Sigmoid colon (tissue), 7 donors: ENCODE results near the gene SERPINB3. TPM values are rescaled to one million over a fixed set of nuclear protein-coding genes. Genes with fewer than 3 reads are reported as not detected.
"Not testable (repeated sequence)": the region's sequence is repeated elsewhere in the genome, so short reads cannot be mapped to it uniquely, and the experiment has no call there.

ENCODE experiments used
- DNase-seq: peaks from one replicate; pipeline ENCODE4 v3.0.0-alpha.2; 2019
- H3K27ac ChIP-seq, 4 donors: fragments of 200-600 bp; sonication (generic); one replicate each; pipeline ENCODE4 v1.5.1; 2016 to 2019; ENCODE audit warnings: mild to moderate bottlenecking in 1 of 4
- H3K27me3 ChIP-seq, 3 donors: fragments of 200-600 bp; sonication (generic); one replicate each; pipeline ENCODE4 v1.5.1; 2019; ENCODE audit warnings: mild to moderate bottlenecking in 1 of 3
- H3K36me3 ChIP-seq, 4 donors: fragments of 200-600 bp; sonication (generic); one replicate each; pipeline ENCODE4 v1.5.1; 2016 to 2019
- H3K4me1 ChIP-seq, 4 donors: fragments of 200-600 bp; sonication (generic); one replicate each; pipeline ENCODE4 v1.5.1; 2017 to 2019
- H3K4me3 ChIP-seq, 4 donors: fragments of 200-600 bp; sonication (generic); one replicate each; pipeline ENCODE4 v1.5.1; 2017 to 2019; ENCODE audit warnings: mild to moderate bottlenecking in 2 of 4, moderate library complexity in 1 of 4
- H3K9me3 ChIP-seq, 4 donors: fragments of 200-600 bp in 3 of 4; sonication (generic) in 3 of 4; one replicate each; pipeline versions ENCODE4 v1.5.1 to v1.6.1; 2013 to 2019
- EP300 ChIP-seq, 4 donors: sonication (generic); formaldehyde crosslinking; IDR thresholded peaks; one replicate each; pipeline ENCODE4 v1.6.1; 2017; ENCODE audit warnings: antibody characterized with exemption in 4 of 4
- POLR2A ChIP-seq, 2 donors: fragments of 450-650 bp; IDR thresholded peaks; one replicate each; pipeline ENCODE4 v1.6.1; 2016; ENCODE audit warnings: antibody characterized with exemption in 2 of 2, mild to moderate bottlenecking in 2 of 2, moderate library complexity in 2 of 2
- POLR2AphosphoS5 ChIP-seq, 4 donors: sonication (generic); formaldehyde crosslinking; IDR thresholded peaks; one replicate each; pipeline ENCODE4 v1.6.1; 2017; ENCODE audit warnings: antibody characterized with exemption in 4 of 4
- WGBS, 2 donors: extraction: QIAGEN DNeasy Blood & Tissue Kit; methylation state at CpG; one replicate each; pipeline ENCODE4 v1.1.7; 2013; 5-methylcytosine and 5-hydroxymethylcytosine counted together
- intact Hi-C: fragments of 100-400 bp; cut with DNase I; formaldehyde crosslinking; loops from one replicate; pipeline ENCODE4 v1.15.1; 2023
- polyA plus RNA-seq, 3 donors: library from polyadenylated mRNA; stranded (reverse); fragments of 200-250 nt; gene quantifications; one replicate each; pipeline ENCODE4 v1.2.3, GENCODE V29; 2013
- total RNA-seq, 4 donors: library from RNA; depleted of rRNA; stranded (reverse); fragments of >200 nt; gene quantifications; one replicate each; pipeline ENCODE4 v1.1.0, GENCODE V29; 2016
- TF ChIP-seq, protein P1 (sequence below), 4 experiments: fragments of 450-650 bp in 3 of 4; fragments of 200-600 bp in 1 of 4; IDR thresholded peaks; one replicate each; pipeline ENCODE4 v1.5.1; 2016 to 2019; ENCODE audit warnings: antibody characterized with exemption in 4 of 4, mild to moderate bottlenecking in 3 of 4, moderate library complexity in 2 of 4
- donor health status: healthy with polysubstance abuse.
- donor health status: Bipolar disorder and iron deficiency.
- donor health status: healthy.

Gene SERPINB3
- total and polyA plus RNA-seq, 7 donors: 0.04 to 1.2 TPM; not detected in 5

DNA sequence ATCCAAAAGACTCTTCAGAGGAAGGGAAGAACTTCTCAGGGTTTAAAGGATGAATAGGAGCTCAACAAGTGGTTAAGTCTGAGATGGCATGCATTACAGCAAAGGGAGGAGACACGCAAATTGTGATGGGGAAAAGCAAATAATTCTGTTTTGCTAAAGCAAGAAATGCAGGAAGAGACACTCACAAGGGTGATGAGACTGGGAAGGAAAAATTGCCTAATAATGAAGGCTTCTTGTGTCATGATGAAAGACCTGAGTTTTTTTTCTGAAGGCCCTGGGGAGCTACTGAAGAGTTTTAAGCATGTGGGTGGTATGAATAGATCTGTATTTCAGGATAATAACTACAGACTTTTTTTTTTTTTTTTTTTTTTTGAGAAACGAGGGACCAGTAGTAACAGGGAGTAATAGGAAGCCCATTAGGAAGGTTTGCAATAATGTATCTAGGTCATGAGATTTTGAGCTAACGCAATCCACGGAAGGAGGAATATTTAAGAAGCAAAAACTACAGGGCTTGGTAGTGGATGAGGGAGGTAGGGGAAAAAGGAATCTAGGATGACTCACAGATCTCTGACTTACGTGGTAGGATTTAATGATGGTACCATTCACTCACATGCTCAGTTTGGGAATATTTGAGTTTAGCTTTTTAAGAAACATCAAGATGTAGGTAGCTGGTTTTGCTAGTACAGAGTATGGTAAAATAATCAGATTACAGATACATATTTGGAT, 16.0 kb upstream of the SERPINB3 start:
- no peak overlapping the region for H3K4me3 ChIP-seq
- 53 to 69% methylated on average over 5 of the region's 5 CpGs for WGBS, 2 donors
- H3K36me3 ChIP-seq: no peaks in the 10 kb centered on the region
- DNase-seq: no peak
- intact Hi-C loops: no loop called here
- TF ChIP-seq POLR2AphosphoS5 (IDR thresholded peaks at IDR 0.05) (no peak), EP300 (IDR thresholded peaks at IDR 0.05) (no peak), POLR2A (IDR thresholded peaks at IDR 0.05) (no peak)
- TF ChIP-seq, protein P1, sequence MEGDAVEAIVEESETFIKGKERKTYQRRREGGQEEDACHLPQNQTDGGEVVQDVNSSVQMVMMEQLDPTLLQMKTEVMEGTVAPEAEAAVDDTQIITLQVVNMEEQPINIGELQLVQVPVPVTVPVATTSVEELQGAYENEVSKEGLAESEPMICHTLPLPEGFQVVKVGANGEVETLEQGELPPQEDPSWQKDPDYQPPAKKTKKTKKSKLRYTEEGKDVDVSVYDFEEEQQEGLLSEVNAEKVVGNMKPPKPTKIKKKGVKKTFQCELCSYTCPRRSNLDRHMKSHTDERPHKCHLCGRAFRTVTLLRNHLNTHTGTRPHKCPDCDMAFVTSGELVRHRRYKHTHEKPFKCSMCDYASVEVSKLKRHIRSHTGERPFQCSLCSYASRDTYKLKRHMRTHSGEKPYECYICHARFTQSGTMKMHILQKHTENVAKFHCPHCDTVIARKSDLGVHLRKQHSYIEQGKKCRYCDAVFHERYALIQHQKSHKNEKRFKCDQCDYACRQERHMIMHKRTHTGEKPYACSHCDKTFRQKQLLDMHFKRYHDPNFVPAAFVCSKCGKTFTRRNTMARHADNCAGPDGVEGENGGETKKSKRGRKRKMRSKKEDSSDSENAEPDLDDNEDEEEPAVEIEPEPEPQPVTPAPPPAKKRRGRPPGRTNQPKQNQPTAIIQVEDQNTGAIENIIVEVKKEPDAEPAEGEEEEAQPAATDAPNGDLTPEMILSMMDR (IDR thresholded peaks at IDR 0.05): no peak
- no peak overlapping the region for H3K27ac ChIP-seq
- H3K27me3 ChIP-seq: no peaks in the 10 kb centered on the region
- H3K4me1 ChIP-seq: peaks cover 0 to 3% (median 0%) of the 10 kb centered on the region in 4 donors
- no peaks in the 10 kb centered on the region for H3K9me3 ChIP-seq

DNA sequence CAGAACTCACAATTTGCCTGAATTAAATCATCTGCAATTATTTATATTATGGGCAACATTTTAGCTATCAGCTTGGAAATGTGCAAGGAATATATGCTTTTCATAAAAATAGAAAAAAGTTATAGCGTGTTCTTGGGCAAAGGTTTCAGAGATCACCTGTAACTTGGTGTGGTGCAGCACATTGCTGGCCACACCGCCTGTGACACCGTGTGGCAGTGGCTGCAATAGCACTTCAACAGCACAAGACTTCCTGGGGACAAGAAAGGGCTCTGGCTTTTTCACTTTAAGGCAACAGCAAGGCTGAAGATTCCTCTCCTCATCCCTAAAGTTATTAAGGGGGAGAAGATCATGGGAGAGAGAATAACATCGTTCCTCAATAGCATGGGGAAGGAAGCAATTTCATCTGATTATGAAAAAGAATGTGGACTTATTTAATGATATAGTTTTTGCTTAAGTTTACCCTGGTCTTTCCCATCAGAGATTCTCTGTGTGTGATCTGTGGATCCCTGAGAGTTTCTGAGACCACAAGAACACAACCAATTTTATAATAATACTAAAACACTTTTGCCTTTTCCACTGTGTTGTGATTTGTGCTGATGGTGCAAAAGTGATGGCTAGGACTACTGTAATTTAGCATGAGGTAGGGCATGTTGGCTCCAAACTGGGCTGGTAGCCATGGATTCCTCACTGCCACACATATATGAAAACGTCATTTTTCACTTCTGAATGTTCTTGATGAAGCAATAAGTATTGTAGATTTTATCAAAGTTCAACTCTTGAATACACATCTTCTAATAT, 15.0 kb upstream of the SERPINB3 start:
- TF ChIP-seq EP300 (IDR thresholded peaks at IDR 0.05): no peak
- TF ChIP-seq POLR2A (IDR thresholded peaks at IDR 0.05): no peak
- TF ChIP-seq, protein P1 (IDR thresholded peaks at IDR 0.05): no peak
- TF ChIP-seq POLR2AphosphoS5 (IDR thresholded peaks at IDR 0.05): no peak
- Histone ChIP-seq H3K36me3 (no peaks in the 10 kb centered on the region), H3K27ac (no peak overlapping the region), H3K4me1 (peaks cover 0 to under 1% (median 0%) of the 10 kb centered on the region in 4 donors), H3K9me3 (no peaks in the 10 kb centered on the region), H3K27me3 (no peaks in the 10 kb centered on the region), H3K4me3 (no peak overlapping the region)
- WGBS, 2 donors: 18 to 34% methylated on average over 5 of the region's 5 CpGs
- intact Hi-C loops: no loop called here
- no peak for DNase-seq

DNA sequence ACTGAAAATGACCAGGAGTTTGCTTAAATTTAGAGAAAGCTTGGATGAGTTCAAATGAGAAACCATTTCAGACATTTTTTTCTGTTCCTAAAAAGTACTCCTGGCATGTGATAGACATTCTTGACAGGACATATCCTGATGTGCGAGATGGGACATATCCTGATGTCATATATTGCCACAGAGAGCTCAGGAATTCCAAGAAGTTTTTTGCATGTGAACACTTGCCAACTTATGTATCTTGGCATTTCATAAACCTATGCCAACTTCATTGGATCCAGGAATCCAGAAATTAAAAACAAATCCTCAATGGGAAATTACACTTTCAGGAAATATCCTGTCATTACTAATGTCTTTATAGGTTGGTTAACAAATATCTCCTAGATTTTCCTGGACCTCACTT, 2.9 kb upstream of the SERPINB3 start:
- Histone ChIP-seq H3K4me1 (no peaks in the 10 kb centered on the region), H3K4me3 (no peak overlapping the region), H3K27ac (no peak overlapping the region), H3K27me3 (no peaks in the 10 kb centered on the region), H3K36me3 (no peaks in the 10 kb centered on the region), H3K9me3 (peaks cover 0 to 5% (median 0%) of the 10 kb centered on the region in 4 donors)
- intact Hi-C loops: no loop called here
- TF ChIP-seq, protein P1 (IDR thresholded peaks at IDR 0.05): no peak
- TF ChIP-seq POLR2AphosphoS5 (IDR thresholded peaks at IDR 0.05): no peak
- no peak for TF ChIP-seq EP300 (IDR thresholded peaks at IDR 0.05)
- TF ChIP-seq POLR2A (IDR thresholded peaks at IDR 0.05): no peak
- no peak for DNase-seq
- 88% methylated on average over 1 of the region's 1 CpG for WGBS, 2 donors

DNA sequence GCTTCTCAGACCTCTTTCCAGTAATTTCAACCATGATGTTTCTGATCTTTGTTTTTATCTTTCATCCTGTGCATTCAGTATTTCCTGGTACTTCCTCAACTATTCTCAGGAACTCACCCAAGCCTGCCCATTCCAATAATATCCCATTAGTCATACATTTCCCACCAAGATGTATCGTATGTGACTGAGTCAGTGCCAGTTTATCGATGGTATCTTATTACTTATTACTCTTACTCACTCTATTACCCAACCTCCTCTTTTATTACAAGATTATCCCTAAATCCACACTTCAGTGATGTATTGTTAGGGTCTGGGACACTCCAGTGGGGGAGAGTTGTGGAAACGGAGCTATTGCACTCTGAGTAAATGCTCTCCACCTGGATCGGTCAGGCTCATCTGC, 2.8 kb downstream of the SERPINB3 start:
- H3K27ac ChIP-seq, H3K4me1 ChIP-seq, H3K27me3 ChIP-seq, H3K36me3 ChIP-seq, DNase-seq, intact Hi-C loops, H3K9me3 ChIP-seq, H3K4me3 ChIP-seq: not testable (repeated sequence)
- 91 to 93% methylated on average over 4 of the region's 4 CpGs for WGBS, 2 donors

DNA sequence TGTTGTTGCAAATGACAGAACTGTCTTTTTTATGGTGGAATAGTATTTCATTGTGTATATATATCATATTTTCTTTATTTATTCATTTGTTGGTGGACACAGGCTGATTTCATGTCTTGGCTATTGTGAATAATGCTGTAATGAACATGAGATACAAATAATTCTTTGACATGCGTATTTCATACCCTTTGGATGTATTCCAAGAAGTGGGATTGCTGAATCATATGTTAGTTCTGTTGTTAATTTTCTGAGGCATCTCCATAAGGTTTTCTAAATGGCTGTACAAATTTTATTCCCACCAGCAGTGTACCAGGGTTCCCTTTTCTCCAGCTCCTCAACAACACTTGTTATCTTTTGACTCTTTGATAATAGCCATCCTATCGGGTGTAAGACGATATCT, 11.4 kb downstream of the SERPINB3 start:
- intact Hi-C loops, H3K27ac ChIP-seq, H3K36me3 ChIP-seq, H3K9me3 ChIP-seq, DNase-seq, H3K27me3 ChIP-seq, H3K4me1 ChIP-seq, H3K4me3 ChIP-seq: not testable (repeated sequence)
- 76 to 90% methylated on average over 3 of the region's 3 CpGs for WGBS, 2 donors
